Smooth muscle cell (in vitro differentiated cells): ENCODE measurements around the gene COL4A2. TPM values are rescaled to one million over a fixed set of nuclear protein-coding genes. Genes with fewer than 3 reads are reported as not detected.
A peak's percentile ranks its signal among the peaks of the same experiment; 100 is the strongest.

ENCODE experiments used
- DNase-seq: peaks from one replicate; lab custom pipeline; 2025; ENCODE audit not compliant: unreplicated experiment; lab: John Stamatoyannopoulos, UW
- H2AFZ ChIP-seq: fragments of 200-600 bp; sonication (generic); 2 replicates; pipeline ENCODE4 v1.6.0; 2016; ENCODE audit warnings: antibody characterized with exemption, low read depth, mild to moderate bottlenecking
- H3F3A ChIP-seq: fragments of 200-600 bp; sonication (generic); 2 replicates; pipeline ENCODE4 v1.6.0; 2017; ENCODE audit warnings: antibody characterized with exemption, low read depth
- H3K27ac ChIP-seq: fragments of 200-600 bp; sonication (generic); 2 replicates; pipeline ENCODE4 v1.5.1; 2016; ENCODE audit warnings: low read depth, mild to moderate bottlenecking
- H3K27me3 ChIP-seq: fragments of 200-600 bp; sonication (generic); 2 replicates; pipeline ENCODE4 v1.6.1; 2016; ENCODE audit warnings: low read depth, mild to moderate bottlenecking
- H3K36me3 ChIP-seq: fragments of 200-600 bp; sonication (generic); 2 replicates; pipeline ENCODE4 v1.5.1; 2016; ENCODE audit warnings: low read depth
- H3K4me1 ChIP-seq: fragments of 200-600 bp; sonication (generic); 2 replicates; pipeline ENCODE4 v1.5.1; 2016; ENCODE audit warnings: low read depth
- H3K4me2 ChIP-seq: fragments of 200-600 bp; sonication (generic); 2 replicates; pipeline ENCODE4 v1.6.0; 2016; ENCODE audit warnings: mild to moderate bottlenecking
- H3K4me3 ChIP-seq: fragments of 200-600 bp; sonication (generic); 2 replicates; pipeline ENCODE4 v1.5.1; 2016; ENCODE audit warnings: mild to moderate bottlenecking
- H3K79me2 ChIP-seq: fragments of 200-600 bp; sonication (generic); 2 replicates; pipeline ENCODE4 v1.6.0; 2016; ENCODE audit warnings: low read depth, mild to moderate bottlenecking
- H3K9ac ChIP-seq: fragments of 200-600 bp; sonication (generic); 2 replicates; pipeline ENCODE4 v1.6.0; 2016; ENCODE audit warnings: low read depth
- H3K9me3 ChIP-seq: fragments of 200-600 bp; sonication (generic); replicated peaks from 2 replicates; pipeline ENCODE4 v1.5.1; 2016; ENCODE audit warnings: low read depth
- H4K20me1 ChIP-seq: fragments of 200-600 bp; sonication (generic); 2 replicates; pipeline ENCODE4 v1.6.0; 2016; ENCODE audit warnings: low read depth
- WGBS: methylation state at CpG from one replicate; pipeline ENCODE4 v1.1.7; 2016; ENCODE audit warnings: low lambda C conversion rate; 5-methylcytosine and 5-hydroxymethylcytosine counted together
- polyA plus RNA-seq: library from polyadenylated mRNA; unstranded; fragments of >200 nt; fragmentation: Nextera tagmentation; extraction: Ambion mirVana; gene quantifications from 2 replicates; pipeline ENCODE4 v1.2.1, GENCODE V29; 2016
- total RNA-seq: library from RNA; depleted of rRNA; stranded (reverse); fragments of >200 nt; gene quantifications from 2 replicates; pipeline ENCODE4 v1.2.3, GENCODE V29; 2014
- TF ChIP-seq, protein P1 (sequence below): fragments of 200-600 bp; sonication (generic); IDR thresholded peaks from 2 replicates; pipeline ENCODE4 v1.5.1; 2017; ENCODE audit warnings: borderline replicate concordance, mild to moderate bottlenecking, antibody characterized with exemption; ENCODE audit not compliant: insufficient read depth, poor library complexity, severe bottlenecking

Gene COL4A2
- total and polyA plus RNA-seq, 2 experiments from 2014 or later: 1,456 to 2,786 TPM

DNA sequence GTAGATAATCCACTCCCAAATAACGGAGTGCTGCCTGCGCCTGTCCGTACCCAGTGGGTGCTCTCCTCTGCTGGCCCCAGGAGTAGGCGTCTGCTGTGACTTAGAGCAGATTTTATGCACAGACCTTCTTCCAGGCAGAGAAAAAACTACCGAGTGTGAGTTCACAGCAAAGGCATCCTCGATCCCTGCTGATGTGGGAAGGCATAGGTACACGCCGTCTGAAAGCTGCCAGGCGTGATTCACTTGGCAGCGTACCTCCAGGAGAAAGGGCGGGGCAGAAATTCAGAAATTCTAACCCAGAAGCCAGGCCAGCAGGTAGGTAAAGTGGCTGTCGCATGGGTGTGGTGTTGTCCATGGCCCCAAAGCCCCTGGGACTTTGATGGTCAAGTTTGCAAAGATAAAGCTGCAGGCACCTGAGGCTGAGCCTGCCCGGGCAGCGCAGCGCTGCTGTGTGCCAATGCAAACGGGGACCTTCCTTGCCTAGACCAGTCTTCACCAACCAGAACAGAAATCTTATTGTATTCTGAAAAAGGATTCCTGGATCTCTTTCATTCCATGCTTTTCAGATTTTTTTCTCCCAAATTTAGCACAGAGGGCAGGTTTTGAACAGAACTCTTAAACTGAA is 36.3 kb downstream of the COL4A2 start:
- Histone ChIP-seq H3K79me2 (peaks cover 91% of the 10 kb centered on the region), H3K4me3 (no peak overlapping the region), H3K9me3 (no peaks in the 10 kb centered on the region), H3K4me1 (peaks cover 38% of the 10 kb centered on the region), H2AFZ (no peak overlapping the region), H3K27ac (peak overlapping the region; percentile 96), H3K27me3 (no peaks in the 10 kb centered on the region), H3K36me3 (no peaks in the 10 kb centered on the region), H3F3A (peaks cover 83% of the 10 kb centered on the region), H3K9ac (no peak overlapping the region), H3K4me2 (peak overlapping the region; percentile 43), H4K20me1 (peaks cover 95% of the 10 kb centered on the region)
- 58% methylated on average over 16 of the region's 16 CpGs for WGBS
- DNase-seq: no peak
- TF ChIP-seq, protein P1, sequence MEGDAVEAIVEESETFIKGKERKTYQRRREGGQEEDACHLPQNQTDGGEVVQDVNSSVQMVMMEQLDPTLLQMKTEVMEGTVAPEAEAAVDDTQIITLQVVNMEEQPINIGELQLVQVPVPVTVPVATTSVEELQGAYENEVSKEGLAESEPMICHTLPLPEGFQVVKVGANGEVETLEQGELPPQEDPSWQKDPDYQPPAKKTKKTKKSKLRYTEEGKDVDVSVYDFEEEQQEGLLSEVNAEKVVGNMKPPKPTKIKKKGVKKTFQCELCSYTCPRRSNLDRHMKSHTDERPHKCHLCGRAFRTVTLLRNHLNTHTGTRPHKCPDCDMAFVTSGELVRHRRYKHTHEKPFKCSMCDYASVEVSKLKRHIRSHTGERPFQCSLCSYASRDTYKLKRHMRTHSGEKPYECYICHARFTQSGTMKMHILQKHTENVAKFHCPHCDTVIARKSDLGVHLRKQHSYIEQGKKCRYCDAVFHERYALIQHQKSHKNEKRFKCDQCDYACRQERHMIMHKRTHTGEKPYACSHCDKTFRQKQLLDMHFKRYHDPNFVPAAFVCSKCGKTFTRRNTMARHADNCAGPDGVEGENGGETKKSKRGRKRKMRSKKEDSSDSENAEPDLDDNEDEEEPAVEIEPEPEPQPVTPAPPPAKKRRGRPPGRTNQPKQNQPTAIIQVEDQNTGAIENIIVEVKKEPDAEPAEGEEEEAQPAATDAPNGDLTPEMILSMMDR: no peak

DNA sequence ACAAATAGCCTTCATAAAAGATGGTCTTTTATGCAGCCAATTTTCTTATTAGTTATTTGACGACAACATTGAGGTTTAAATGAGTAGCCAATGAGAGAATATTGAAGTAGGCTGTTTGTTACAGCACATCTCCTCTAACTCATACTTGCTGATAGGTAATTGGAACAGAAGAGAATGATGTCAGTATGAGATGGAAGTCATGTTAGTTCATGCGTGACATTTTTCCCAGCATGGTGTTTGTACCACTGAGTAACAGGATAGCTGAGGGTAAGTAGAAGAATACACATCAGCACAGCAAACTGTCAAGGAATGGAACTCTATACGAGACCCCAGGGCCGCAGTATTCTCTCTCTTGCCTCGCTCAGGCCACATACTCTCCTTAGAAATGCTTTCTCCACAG is 37.2 kb downstream of the COL4A2 start:
- Histone ChIP-seq H3K36me3 (no peaks in the 10 kb centered on the region), H3K9me3 (no peaks in the 10 kb centered on the region), H3K4me1 (peaks cover 28% of the 10 kb centered on the region), H3K4me2 (peak overlapping the region; percentile 20), H3F3A (peaks cover 84% of the 10 kb centered on the region), H3K79me2 (peaks cover 92% of the 10 kb centered on the region), H3K27ac (peak overlapping the region; percentile 96), H4K20me1 (peaks cover 95% of the 10 kb centered on the region), H3K9ac (peak overlapping the region; percentile 1), H2AFZ (no peak overlapping the region), H3K4me3 (no peak overlapping the region), H3K27me3 (no peaks in the 10 kb centered on the region)
- TF ChIP-seq, protein P1: no peak
- 84% methylated on average over 5 of the region's 5 CpGs for WGBS
- DNase-seq: no peak

DNA sequence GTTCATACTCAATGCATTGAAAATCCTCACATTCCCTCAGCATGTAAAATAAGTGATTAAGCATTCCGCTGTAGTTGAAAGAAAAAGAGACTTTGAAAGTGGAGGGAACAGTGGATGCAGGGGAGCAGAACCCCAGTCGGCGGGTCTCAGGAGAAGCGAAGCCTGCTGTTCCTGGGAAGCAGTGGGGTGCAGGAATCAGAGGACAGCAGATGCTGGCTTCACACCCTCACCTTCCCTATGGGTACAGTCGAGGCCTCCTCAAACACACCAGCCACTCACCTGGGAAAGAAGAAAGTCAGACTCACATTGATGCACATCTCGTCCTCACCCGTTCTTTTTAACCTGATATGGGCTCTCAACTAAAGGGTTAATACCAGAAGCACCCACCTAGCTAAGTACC is 38.2 kb downstream of the COL4A2 start:
- no peak overlapping the region for H3K4me3 ChIP-seq
- H3K36me3 ChIP-seq: no peaks in the 10 kb centered on the region
- TF ChIP-seq, protein P1: no peak
- no peak for DNase-seq
- H3K79me2 ChIP-seq: peaks cover 92% of the 10 kb centered on the region
- WGBS: 96% methylated on average over 7 of the region's 7 CpGs
- peaks cover 23% of the 10 kb centered on the region for H3K4me1 ChIP-seq
- H4K20me1 ChIP-seq: peaks cover 95% of the 10 kb centered on the region
- no peaks in the 10 kb centered on the region for H3K9me3 ChIP-seq
- H3K9ac ChIP-seq: peak overlapping the region; percentile 1
- no peak overlapping the region for H3K4me2 ChIP-seq
- peaks cover 86% of the 10 kb centered on the region for H3F3A ChIP-seq
- no peak overlapping the region for H2AFZ ChIP-seq
- H3K27ac ChIP-seq: peak overlapping the region; percentile 96
- H3K27me3 ChIP-seq: no peaks in the 10 kb centered on the region

DNA sequence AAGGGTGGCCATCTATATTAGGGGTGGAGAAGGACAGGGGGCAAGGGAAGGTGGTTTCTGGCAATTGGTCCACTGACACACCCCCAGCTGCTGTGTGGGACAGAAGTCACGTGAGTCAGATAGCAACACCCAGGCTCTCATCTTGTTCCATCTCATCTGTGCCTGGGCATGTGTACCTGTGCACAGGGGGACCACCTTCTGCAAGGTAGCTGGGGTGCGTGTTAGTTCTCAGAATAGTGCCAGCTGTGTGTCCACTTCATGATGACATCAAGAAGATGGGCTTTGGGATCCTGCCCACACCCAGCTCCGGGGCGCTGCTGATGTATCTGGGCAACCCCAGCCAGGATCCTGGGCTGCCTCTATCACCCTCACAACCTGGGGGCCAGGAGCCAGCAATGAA is 38.6 kb downstream of the COL4A2 start:
- Histone ChIP-seq H3K4me1 (peaks cover 19% of the 10 kb centered on the region), H2AFZ (no peak overlapping the region), H3K79me2 (peaks cover 92% of the 10 kb centered on the region), H3F3A (peaks cover 86% of the 10 kb centered on the region), H3K9ac (peak overlapping the region; percentile 69), H4K20me1 (peaks cover 95% of the 10 kb centered on the region), H3K4me3 (no peak overlapping the region), H3K4me2 (no peak overlapping the region), H3K9me3 (no peaks in the 10 kb centered on the region), H3K27ac (peak overlapping the region; percentile 96), H3K36me3 (no peaks in the 10 kb centered on the region), H3K27me3 (no peaks in the 10 kb centered on the region)
- WGBS: 89% methylated on average over 4 of the region's 4 CpGs
- no peak for DNase-seq
- TF ChIP-seq, protein P1: no peak
